GM19324 (cell line): ENCODE data around the gene SLC14A1.

Source experiments
- ATAC-seq: cut with Tn5 transposase; IDR thresholded peaks from one replicate; pipeline ENCODE4 v1.9.1; 2021; ENCODE audit warnings: mild to moderate bottlenecking, moderate library complexity; ENCODE audit not compliant: unreplicated experiment, low FRiP score

The SLC14A1 gene

DNA sequence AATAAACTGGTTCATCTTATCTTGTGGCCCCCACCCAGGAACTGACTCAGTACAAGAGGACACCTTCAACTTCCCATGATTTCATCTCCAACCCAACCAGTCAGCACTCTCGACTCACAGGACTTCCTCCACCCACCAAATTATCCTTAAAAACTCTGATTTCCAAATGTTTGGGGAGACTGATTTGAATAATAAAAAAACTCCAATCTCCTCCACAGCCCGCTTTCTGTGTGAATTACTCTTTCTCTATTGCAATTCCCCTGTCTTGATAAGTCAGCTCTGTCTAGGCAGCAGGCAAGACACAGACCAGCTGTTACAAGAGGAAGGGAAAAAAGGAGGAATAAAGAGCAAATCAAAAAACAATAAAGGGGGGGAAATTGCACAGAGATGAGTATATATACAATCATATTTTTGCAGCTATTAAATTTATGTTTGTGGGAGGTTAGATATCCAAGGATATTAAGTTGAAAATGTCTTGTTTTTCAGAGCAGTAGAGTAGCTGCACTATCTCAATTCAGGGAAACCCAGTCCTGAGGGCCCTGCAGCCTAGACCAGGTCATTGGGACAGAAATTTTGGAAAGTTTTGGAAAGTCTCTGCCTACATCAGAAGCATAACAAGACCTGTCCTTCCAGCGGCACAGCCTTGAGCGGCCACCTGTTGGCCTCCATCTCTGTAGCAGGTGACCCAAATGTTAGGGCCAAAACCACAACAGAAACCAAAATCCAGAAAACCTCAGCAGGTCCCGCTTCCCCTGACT is 68.7 kb downstream of the SLC14A1 start:
- ATAC-seq, result no peak

DNA sequence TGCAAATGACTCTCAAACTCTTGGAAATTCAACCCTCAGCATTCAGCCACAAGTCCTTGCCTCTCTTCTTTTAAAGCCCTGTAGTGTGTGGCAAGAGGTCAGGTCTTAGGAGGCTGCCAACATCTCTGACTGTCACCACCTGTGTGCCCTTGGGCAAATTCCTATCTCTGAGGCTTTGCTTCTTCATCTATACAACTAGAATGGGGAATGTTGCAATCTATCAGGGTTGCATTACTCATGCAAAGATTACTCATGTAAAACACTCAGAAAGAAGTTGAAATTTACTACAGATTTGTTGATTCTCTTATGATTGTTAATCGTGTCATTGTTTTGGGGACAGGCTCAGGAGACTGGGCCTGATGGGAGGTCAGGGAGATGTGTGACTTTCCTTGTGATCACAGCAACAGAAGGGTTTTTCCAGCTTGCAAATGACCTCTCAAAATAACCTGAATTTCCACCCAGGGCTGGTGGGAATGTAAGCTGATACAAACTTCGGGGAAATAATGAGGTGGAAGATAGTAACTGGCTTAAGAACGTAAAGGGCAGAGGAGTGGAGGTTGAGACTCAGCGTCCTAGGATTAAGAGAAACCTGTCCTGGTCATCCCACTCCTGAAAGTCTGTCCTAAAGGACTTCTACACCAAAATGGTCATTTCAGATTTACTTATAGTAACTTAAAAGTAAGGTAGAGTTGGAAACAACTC is 69.4 kb downstream of the SLC14A1 start:
- ATAC-seq, result no peak

- ATAC-seq, result no peak
Measured at GRCh38 chr18:45801416-45802004, 77.5 kb downstream of the SLC14A1 start.
